ENCODE results near the gene TPT1.
A peak's percentile ranks its signal among the peaks of the same experiment; 100 is the strongest.
"Not testable (repeated sequence)": the region's sequence is repeated elsewhere in the genome, so short reads cannot be mapped to it uniquely, and the experiment has no call there.

The TPT1 gene

GRCh38 chr13:45341034-45341798, at the start of gene TPT1:
TPT1 (minus strand) TSS chr13:45341183; CDS start chr13:45341069, 114 bp downstream.
- DNase-seq (ENCODE audit: low spot score), result peak; percentile 99

GRCh38 chr13:45390348-45390747, 49.4 kb upstream of the TPT1 start:
- not testable (repeated sequence) for DNase-seq (ENCODE audit: low spot score)

DNA sequence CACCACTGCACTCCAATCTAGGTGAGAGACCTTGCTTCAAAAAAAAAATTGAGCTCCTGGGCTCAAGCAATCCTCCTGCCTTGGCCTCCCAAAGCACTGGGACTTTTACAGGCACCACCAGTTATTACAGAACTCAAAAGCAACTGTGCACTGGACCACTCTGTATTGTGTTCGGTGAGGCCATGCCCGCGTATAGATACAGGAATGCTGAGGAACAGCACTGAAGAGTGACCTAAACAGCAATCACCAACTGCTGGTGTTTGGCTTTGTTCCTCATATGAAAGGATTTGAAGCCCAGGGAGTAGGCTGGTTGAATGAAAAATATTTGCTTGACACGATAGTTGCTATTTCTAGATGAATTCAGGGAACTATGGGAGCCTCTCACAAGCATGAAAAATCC, 47.7 kb upstream of the TPT1 start:
- no peak for DNase-seq (ENCODE audit: low spot score)

GRCh38 chr13:45386892-45387575, 46.1 kb upstream of the TPT1 start:
- not testable (repeated sequence) for DNase-seq (ENCODE audit: low spot score)

GRCh38 chr13:45385907-45386553, 45.0 kb upstream of the TPT1 start:
- no peak for DNase-seq (ENCODE audit: low spot score)

GRCh38 chr13:45385320-45385719, 44.3 kb upstream of the TPT1 start:
- no peak for DNase-seq (ENCODE audit: low spot score)

GRCh38 chr13:45384474-45385174, 43.6 kb upstream of the TPT1 start:
- DNase-seq (ENCODE audit: low spot score), result no peak

- not testable (repeated sequence) for DNase-seq (ENCODE audit: low spot score)
Measured at GRCh38 chr13:45382739-45383138, 41.8 kb upstream of the TPT1 start.

GRCh38 chr13:45381196-45381595, 40.2 kb upstream of the TPT1 start:
- no peak for DNase-seq (ENCODE audit: low spot score)

GRCh38 chr13:45380708-45381107, 39.7 kb upstream of the TPT1 start:
- not testable (repeated sequence) for DNase-seq (ENCODE audit: low spot score)

- not testable (repeated sequence) for DNase-seq (ENCODE audit: low spot score)
Measured at GRCh38 chr13:45379516-45379915, 38.5 kb upstream of the TPT1 start.

DNA sequence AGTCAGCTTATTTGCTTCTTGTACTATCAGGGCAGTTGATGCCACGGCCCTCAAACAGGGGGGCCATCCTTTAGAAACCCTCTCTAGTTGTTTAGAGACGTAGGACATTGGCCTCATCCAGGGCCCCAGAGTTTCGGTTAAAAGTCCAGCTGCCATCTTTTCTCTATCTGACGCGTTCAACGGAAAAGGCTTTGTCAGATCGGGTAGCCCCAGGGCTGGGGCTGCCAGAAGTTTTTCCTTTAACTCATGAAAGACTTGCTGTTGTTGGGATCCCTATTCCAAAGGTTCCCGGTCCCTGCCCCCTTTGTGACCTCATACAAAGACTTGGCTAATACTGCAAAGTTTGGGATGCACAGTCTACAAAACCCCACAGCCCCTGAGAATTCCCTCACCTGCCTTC, 37.8 kb upstream of the TPT1 start:
- not testable (repeated sequence) for DNase-seq (ENCODE audit: low spot score)

- DNase-seq (ENCODE audit: low spot score), result not testable (repeated sequence)
Measured at GRCh38 chr13:45377314-45377713, 36.3 kb upstream of the TPT1 start.

- not testable (repeated sequence) for DNase-seq (ENCODE audit: low spot score)
Measured at GRCh38 chr13:45376651-45377050, 35.7 kb upstream of the TPT1 start.

DNA sequence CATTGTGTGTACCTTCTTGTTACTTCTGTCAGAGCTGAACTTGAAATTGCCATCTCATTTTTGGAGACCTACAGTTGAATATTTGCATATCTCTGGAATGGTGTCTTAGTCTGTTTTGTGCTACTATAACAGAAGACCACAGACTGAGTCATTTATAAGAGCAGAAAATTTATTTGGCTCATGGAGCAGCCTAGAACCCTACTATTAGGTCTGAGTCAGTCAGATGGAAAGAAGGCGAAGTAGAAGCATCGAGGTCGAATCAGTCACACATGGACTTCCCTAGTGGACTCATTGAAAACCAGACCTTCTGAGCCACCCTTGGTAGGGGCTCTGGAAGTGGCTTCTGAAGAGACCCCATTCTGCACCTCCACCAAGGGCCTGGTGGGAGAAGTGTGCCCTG, 33.9 kb upstream of the TPT1 start:
- DNase-seq (ENCODE audit: low spot score), result no peak

- no peak for DNase-seq (ENCODE audit: low spot score)
Measured at GRCh38 chr13:45373162-45373547, 32.2 kb upstream of the TPT1 start.

GRCh38 chr13:45372189-45373161, 31.5 kb upstream of the TPT1 start:
- no peak for DNase-seq (ENCODE audit: low spot score)

GRCh38 chr13:45370922-45371406, 30.0 kb upstream of the TPT1 start:
- peak; percentile 92 for DNase-seq (ENCODE audit: low spot score)

DNA sequence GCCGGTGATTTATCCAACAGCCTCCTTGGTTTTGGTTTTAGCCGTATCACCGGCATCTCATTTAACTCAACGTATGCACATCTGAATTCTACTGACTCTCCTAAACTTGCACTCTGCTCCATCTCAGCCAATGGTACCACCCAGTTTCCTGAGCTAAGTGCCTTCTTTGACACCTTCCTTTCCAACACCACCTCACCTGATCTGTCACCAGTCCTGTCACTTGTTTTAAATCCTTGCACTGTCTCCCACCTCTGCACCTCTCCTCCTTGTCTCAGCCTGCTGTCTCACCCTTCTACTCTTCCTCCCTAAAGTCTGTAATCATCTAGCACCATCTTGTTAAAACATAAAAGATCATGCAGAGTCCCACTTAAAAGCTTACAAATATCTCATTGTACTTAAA, 28.1 kb upstream of the TPT1 start:
- no peak for DNase-seq (ENCODE audit: low spot score)

DNA sequence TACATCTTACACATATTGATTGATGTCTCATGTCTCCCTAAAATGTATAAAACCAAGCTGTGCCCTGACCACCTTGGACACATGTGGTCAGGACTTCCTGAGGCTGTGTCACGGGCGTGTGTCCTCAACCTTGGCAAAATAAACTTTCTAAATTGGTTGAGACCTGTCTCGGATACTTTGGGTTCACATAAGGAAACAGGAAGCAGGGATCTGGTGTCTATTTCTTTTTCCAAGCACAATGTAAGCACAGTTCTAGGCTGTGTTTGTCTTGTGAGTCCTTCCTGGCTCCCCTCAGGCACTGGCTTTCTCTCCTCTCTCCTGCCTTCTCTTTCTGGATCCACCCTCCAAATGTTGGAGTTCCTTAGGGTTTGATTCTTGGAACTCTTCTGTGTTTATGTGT, 27.6 kb upstream of the TPT1 start:
- DNase-seq (ENCODE audit: low spot score), result no peak

DNA sequence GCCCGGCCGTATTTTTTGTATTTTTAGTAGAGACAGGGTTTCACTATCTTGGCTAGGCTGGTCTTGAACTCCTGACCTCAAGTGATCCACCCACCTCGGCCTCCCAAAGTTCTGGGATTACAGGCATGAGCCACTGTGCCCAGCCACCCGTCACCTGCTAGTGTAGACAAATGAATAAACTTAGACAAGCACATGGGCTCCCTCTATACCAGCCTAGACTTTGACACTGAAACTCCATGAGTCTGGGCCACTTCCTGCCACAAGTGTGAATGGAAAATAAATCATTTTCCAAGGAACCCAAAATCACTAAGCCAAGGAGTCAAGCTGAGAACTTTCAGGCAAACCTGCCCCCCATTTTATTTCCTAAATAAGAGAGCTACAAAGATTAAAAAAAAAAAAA, 27.0 kb upstream of the TPT1 start:
- no peak for DNase-seq (ENCODE audit: low spot score)
